LNCAP (cell line): ENCODE results near the gene SMC4.

Experiments
- CTCF ChIP-seq: fragments of 450-650 bp; IDR thresholded peaks from 2 replicates; pipeline ENCODE4 v1.5.1; 2017; ENCODE audit warnings: mild to moderate bottlenecking

The SMC4 gene

GRCh38 chr3:160459450-160459970 is 60.1 kb downstream of the SMC4 start:
- no peak for TF ChIP-seq CTCF

GRCh38 chr3:160460033-160460432 is 60.6 kb downstream of the SMC4 start:
- no peak for TF ChIP-seq CTCF

DNA sequence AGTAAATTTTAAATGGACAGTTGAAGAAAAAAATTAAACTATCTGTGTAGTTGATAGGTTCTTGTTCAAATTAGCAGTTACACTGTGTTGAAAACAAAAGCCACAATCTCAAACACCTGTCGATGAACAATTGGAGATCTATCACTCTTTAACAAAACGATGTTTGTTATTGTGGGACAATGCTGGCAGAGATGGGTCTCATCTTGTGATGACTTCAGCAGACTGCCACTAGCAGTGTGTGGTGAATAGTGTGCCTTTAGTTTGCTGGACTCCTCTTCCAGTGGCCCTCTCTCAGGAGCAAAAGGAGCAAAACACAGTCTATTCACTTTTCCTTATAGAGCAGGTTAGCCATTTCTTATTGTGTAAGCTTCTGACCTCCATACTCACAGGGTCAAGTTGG is 64.9 kb downstream of the SMC4 start:
- TF ChIP-seq CTCF, result no peak

GRCh38 chr3:160464971-160465370 is 65.5 kb downstream of the SMC4 start:
- TF ChIP-seq CTCF, result no peak

- no peak for TF ChIP-seq CTCF
These were observed 70.7 kb downstream of the SMC4 start for GRCh38 chr3:160470181-160470580.

DNA sequence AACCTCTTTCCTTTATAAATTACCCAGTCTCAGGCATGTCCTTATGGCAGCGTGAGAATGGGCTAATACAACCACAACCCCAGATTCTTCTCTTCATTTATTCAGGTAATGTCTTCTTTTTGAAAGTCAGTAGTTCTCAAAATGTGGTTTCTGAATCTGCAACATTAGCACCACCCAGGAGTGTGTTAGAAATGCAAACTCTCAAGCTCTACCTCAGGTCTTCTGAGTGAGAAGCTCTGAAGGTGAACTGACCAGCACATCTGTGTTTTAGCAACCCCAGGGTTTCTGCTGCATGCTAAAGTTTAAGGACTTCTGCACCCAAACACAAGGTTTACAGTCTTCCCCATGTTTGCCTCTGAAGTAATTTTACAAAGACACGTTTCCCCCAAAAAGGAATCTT is 72.4 kb downstream of the SMC4 start:
- TF ChIP-seq CTCF, result no peak

DNA sequence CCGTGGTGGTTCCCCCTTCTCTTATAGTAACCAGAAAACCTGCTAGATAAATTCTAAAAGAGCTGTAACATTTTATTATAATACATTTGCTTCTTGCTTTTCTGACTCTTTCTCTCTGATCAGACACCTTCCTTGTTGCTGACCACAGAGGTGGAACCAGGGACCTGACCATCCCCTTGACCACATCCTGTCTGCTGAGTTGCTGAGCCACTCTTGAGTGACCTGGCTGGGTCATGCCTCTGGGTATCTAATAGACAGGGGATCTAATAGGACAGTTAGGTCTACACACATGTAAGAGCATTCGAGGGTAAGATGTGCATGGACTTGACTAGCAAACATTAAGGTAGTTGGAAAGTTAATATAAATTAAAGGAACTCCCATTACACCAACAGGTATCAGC is 72.9 kb downstream of the SMC4 start:
- TF ChIP-seq CTCF, result no peak

GRCh38 chr3:160473221-160473620 is 73.8 kb downstream of the SMC4 start:
- TF ChIP-seq CTCF, result no peak
